DMS 273 (cell line): ENCODE measurements around the gene RTN4IP1.
"Not testable (repeated sequence)": the region's sequence is repeated elsewhere in the genome, so short reads cannot be mapped to it uniquely, and the experiment has no call there.

ENCODE experiments used
- DNase-seq: peaks from one replicate; lab custom pipeline; 2025; ENCODE audit not compliant: unreplicated experiment; lab: John Stamatoyannopoulos, UW

RTN4IP1 gene

DNA sequence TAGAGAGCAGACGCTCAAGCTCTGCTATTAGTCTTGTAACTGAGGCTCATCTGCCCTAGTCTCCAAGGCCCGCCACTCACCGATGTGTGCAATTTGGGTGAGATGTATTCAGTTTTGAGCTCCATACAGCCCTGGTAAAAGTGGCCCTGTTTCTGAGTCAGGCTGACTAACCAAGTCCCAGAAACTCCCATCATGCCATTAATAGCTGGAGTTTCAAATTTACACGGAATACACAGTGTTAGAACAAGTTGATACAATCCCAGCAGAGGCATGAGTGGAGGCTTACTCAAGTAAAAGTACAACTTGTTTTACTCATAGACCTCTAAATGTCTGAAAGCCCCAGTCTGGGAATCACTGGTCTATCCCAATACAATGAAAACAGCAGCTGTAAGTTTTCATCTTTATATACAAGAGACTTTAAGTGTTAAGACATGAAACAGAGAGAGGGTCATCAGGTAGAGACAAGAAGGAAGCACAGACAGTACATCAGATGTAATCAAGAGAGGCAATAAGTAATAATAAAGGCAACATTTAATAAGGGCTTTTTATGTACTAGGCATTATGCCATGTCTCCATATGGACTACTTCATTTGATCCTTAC, 42.4 kb downstream of the RTN4IP1 start:
- DNase-seq = no peak

DNA sequence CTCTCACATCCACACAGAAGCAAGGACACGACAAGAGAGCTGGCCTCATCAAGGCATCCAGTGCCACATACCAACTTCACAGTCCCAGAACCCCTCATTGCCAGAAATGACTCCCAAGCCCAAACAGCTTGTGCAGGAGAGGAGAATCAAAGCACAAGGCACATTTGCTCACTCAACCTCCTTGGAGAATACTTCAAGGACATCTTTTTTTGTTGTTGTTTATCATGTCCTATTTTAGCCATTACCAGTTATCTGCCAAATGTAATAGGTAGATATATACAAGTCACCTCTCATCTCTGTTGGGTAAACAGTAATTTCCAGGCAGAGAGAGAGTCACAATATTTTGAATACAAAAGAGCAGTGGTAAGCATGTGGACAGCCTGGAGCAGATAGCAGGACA, 47.8 kb downstream of the RTN4IP1 start:
- DNase-seq = no peak

DNA sequence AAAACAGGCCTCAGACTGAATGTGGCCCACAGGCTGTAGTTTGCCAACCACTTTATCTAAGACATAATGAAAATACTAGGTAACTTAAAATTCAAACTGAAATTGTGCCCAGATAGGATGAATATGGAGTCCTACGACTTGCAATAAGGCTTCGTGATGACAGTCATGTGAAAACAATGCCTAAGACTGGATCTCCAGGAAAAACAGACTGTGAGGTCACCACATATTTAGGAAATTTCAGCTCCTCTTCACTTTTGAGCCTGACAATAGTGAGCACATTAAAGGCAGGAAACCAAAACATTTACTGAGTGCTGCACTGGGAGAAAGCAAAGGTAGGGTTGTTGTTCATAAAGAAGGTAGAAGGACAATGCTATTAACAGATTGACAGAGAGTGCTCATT, 50.0 kb downstream of the RTN4IP1 start:
- DNase-seq = no peak

GRCh38 chr6:106574741-106575458, 54.4 kb downstream of the RTN4IP1 start:
- DNase-seq = no peak

DNA sequence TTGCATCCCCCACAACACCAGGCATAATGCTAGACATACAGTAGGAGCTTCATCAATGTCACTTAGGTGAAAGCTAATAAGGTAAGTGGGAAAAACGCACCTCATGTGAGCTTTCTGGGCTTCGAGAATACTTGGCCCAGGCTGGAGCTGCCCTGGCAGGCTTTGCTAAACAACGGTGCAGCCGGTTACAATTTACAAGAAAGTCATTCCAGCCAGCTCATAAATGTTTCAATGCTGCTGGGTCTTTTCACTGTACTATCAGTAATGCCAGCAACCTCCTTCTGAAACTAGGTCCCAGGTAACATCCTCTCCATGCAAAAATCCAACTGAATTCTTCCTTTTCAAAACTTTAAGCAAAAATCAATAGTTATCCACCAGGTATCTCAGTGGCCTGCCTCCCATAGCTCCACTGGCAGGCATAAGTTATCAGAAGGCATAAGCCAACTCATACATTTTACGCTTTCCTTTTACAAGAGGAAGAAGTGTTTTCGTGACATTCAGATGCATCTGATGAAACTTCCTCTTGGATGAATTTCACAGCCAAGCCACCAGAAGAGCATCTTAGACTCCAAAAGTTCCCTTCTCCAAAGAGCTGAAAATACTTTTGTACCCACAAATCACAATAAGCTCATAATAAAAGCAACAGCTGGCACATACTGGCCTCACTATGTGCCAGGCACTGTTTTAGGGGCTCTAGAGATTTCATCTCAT, 56.3 kb downstream of the RTN4IP1 start:
- DNase-seq = no peak

GRCh38 chr6:106572436-106572835, 56.9 kb downstream of the RTN4IP1 start:
- no peak for DNase-seq

- DNase-seq = no peak
These were observed 59.9 kb downstream of the RTN4IP1 start for GRCh38 chr6:106569428-106569827.

DNA sequence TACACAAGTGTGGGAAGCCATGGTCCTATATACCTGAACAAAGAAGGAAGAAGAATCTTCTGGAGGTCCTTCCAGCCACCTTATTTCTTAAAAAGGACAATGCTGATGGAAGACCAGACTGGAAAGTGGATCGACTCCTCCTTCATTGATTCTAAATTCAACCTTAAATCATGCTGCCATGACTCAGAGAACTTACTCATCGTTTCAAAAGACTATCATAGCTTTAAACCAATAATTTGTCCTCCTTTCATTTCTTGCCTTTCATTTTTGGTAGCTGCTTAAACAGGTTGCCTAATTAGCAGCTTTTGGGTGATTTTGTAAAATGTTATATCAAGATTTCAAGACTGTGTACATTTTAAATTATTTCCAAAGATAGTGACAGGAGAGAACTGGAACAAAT, 60.8 kb downstream of the RTN4IP1 start:
- no peak for DNase-seq

DNA sequence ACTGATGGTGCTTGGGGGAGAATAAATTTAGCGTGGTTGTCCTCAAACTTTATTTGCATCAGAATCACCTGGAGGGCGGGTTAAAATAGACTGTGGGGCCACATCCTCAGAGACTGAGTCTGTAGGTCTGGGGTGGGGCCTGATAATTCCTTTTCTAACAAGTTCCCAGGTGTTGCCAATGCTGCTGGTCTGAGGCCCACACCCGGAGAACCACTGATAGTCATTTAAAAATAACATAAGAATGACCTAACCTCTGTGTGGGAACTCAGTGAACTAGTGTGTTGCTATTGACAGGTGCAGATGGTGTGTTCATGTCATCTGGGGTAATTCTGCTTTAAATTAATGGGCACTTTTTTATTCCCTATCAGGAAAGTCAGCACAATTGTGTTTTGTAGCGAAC, 64.8 kb downstream of the RTN4IP1 start:
- no peak for DNase-seq

DNA sequence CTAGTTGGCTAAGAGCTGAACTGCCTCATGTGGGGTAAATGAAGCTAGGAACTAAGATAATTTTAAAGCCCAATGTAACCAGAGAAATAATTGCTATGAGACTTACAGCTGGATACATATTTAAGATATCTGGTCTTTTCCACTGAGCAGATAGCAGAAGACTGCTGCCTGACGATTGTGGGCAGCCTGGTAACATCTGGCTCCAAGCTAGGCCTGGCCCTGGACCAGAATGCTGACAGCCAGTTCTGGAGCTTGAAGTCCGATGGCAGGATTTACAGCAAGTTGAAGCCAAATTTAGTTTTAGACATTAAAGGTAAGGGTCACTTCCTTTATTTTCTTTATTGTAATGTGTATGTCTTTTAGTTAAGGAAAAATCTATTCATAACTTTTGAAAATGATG, 65.7 kb downstream of the RTN4IP1 start:
- peak; percentile 18 for DNase-seq

- DNase-seq = no peak
These were observed 67.5 kb downstream of the RTN4IP1 start for GRCh38 chr6:106561686-106562405.

- DNase-seq = no peak
These were observed 68.2 kb downstream of the RTN4IP1 start for GRCh38 chr6:106560996-106561685.

GRCh38 chr6:106559659-106560058, 69.6 kb downstream of the RTN4IP1 start:
- not testable (repeated sequence) for DNase-seq

- no peak for DNase-seq
These were observed 70.9 kb downstream of the RTN4IP1 start for GRCh38 chr6:106558364-106558763.

- no peak for DNase-seq
These were observed 71.5 kb downstream of the RTN4IP1 start for GRCh38 chr6:106557837-106558236.

DNA sequence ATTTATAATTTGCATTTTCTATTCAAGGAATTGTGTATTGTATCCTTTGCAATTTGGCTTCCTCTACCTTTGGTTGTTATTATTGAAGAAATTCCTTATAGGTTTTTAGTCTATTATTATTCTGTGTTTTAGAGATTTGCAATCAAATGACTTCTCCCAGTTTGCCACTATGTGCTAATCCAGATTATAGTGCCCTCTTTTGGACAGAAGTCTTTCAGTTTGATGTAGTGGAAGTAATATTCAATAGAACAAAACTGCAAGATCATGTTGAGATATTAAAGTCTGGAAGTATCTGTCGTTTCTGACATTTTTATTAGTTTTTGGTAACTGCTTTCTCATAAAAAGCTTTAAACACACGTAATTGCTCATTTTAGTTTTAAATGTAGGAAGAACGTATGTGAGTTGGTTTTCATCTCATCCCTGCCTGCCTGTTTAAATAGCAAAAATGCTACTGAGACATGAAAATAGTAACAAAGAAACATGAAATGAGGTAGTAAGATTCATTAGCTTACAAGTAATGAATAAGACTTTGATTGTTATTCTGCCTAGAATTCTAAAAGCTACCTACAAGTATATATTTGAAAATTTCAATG, 72.8 kb downstream of the RTN4IP1 start:
- DNase-seq = peak; percentile 50

GRCh38 chr6:106555767-106556166, 73.5 kb downstream of the RTN4IP1 start:
- DNase-seq = no peak

GRCh38 chr6:106553440-106553839, 75.9 kb downstream of the RTN4IP1 start:
- no peak for DNase-seq

- DNase-seq = no peak
These were observed 78.1 kb downstream of the RTN4IP1 start for GRCh38 chr6:106551155-106551554.

DNA sequence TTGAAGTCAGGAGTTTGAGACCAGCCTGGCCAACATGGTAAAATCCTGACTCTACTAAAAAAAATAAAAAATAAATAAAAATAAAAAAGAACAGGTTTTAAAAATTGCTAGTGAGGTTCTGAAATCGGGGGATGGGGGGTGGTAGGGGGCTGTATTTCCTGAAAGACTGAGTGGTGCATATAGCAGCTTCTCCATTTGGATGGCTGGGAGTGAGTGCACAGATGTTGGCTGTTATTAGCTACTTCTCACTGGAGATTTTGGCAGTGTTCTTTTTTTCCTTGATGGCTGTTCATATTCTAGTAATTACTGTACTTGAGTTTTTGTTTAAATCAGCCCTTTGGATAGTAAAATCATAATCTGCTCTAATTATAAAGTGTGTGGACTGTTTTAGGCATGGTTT, 79.8 kb downstream of the RTN4IP1 start:
- DNase-seq = peak; percentile 20
